ENCODE data around the gene TIAL1. TPM values are rescaled to one million over a fixed set of nuclear protein-coding genes. Genes with fewer than 3 reads are reported as not detected.

Gene TIAL1
- total and polyA plus RNA-seq, 2 experiments from 2014 or later = 33.8 to 63.5 TPM

DNA sequence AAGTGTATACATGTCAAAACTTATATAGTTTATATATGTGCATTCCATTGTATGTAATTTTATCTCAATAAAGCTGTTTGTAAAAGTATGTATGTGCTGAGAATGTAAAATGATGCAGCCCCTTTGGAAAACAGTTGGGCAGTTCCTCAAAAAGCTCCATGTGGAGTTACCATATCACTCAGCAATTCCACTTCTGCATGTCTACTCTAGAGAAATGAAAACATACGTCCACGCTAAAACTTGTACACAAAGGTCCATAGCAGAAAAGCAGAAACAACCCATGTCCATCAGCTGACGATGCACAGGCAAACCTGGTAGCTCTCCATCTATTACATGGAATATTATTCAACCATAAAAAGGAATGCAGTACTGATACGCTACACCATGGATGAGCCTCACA is 45.9 kb downstream of the TIAL1 start:
- Histone ChIP-seq H3K4me1 (ENCODE audit: low read depth) (no peaks in the 10 kb centered on the region), H3K27me3 (peaks cover 11% of the 10 kb centered on the region), H3K36me3 (no peaks in the 10 kb centered on the region), H3K9me3 (ENCODE audit: low read depth) (no peaks in the 10 kb centered on the region), H3K4me3 (no peak overlapping the region), H3K27ac (no peak overlapping the region)
- TF ChIP-seq, protein P1, sequence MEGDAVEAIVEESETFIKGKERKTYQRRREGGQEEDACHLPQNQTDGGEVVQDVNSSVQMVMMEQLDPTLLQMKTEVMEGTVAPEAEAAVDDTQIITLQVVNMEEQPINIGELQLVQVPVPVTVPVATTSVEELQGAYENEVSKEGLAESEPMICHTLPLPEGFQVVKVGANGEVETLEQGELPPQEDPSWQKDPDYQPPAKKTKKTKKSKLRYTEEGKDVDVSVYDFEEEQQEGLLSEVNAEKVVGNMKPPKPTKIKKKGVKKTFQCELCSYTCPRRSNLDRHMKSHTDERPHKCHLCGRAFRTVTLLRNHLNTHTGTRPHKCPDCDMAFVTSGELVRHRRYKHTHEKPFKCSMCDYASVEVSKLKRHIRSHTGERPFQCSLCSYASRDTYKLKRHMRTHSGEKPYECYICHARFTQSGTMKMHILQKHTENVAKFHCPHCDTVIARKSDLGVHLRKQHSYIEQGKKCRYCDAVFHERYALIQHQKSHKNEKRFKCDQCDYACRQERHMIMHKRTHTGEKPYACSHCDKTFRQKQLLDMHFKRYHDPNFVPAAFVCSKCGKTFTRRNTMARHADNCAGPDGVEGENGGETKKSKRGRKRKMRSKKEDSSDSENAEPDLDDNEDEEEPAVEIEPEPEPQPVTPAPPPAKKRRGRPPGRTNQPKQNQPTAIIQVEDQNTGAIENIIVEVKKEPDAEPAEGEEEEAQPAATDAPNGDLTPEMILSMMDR (IDR thresholded peaks at IDR 0.05; ENCODE audit: low read depth, low read length) = no peak
- DNase-seq (ENCODE audit: low read depth in 1 of 2, low spot score in 1 of 2) = no peak

DNA sequence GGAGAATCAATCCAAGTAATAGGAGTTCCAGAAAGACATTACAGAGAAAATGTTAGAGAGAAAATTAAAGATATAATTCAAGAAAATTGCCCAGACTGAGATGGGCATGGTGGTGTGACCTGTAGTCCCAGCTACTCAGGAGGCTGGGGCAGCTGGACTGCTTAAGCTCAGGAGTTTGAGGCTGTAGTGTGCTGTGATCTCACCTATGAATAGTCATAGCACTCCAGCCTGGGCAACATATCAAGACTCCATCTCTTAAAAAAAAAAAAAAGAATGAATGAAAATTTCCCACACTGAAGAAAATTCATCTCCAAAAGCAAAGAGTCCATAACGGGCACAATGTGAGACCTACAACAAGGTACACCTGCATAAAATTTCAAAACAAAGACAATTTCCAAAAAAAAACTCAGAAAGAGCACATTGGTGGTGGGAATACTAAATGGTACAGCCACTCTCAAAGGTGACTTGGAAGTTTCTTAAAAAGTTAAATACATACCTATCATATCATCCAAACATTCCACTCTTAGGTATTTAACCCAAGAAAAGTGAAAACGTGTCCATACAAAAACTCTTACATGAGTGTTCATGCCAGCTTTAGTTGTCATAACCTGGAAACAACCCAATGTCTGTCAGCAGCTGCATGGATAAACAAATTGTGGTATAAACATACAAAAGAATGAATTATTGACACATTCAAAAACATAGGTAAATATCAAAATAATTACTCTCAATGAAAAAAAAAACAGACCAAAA is 47.3 kb downstream of the TIAL1 start:
- Histone ChIP-seq H3K4me1 (ENCODE audit: low read depth) (no peaks in the 10 kb centered on the region), H3K9me3 (ENCODE audit: low read depth) (no peaks in the 10 kb centered on the region), H3K27me3 (peaks cover 24% of the 10 kb centered on the region), H3K36me3 (no peaks in the 10 kb centered on the region), H3K27ac (no peak overlapping the region), H3K4me3 (no peak overlapping the region)
- TF ChIP-seq, protein P1 (IDR thresholded peaks at IDR 0.05; ENCODE audit: low read depth, low read length) = no peak
- no peak for DNase-seq (ENCODE audit: low read depth in 1 of 2, low spot score in 1 of 2)

DNA sequence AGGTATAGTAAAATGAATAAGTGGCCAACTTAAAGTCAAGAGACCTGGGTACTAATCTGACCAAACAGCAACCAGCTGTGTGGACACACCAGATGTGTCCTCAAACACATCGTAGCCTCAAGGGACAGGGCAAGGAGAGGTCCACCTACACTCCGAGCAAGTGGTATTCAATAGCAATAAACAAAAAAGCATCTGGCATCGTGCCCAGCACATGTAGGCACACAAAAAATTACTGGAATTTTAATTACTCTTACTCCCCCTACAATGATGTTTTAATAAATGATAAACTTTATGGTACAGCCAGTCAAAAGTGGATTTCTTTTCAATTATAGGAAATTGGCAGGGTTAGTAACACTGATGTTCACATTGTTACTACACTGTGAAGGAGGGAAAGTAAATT is 50.8 kb downstream of the TIAL1 start:
- Histone ChIP-seq H3K27me3 (peaks cover 58% of the 10 kb centered on the region), H3K9me3 (ENCODE audit: low read depth) (no peaks in the 10 kb centered on the region), H3K4me1 (ENCODE audit: low read depth) (peaks cover 4% of the 10 kb centered on the region), H3K36me3 (no peaks in the 10 kb centered on the region), H3K27ac (no peak overlapping the region), H3K4me3 (no peak overlapping the region)
- TF ChIP-seq, protein P1 (IDR thresholded peaks at IDR 0.05; ENCODE audit: low read depth, low read length) = no peak
- no peak for DNase-seq (ENCODE audit: low read depth in 1 of 2, low spot score in 1 of 2)

GRCh38 chr10:119545310-119545709 is 51.5 kb downstream of the TIAL1 start:
- no peaks in the 10 kb centered on the region for H3K9me3 ChIP-seq (ENCODE audit: low read depth)
- DNase-seq (ENCODE audit: low read depth in 1 of 2, low spot score in 1 of 2) = no peak
- peaks cover 4% of the 10 kb centered on the region for H3K4me1 ChIP-seq (ENCODE audit: low read depth)
- TF ChIP-seq, protein P1 (IDR thresholded peaks at IDR 0.05; ENCODE audit: low read depth, low read length) = no peak
- no peaks in the 10 kb centered on the region for H3K36me3 ChIP-seq
- peaks cover 65% of the 10 kb centered on the region for H3K27me3 ChIP-seq
- no peak overlapping the region for H3K4me3 ChIP-seq
- no peak overlapping the region for H3K27ac ChIP-seq

GRCh38 chr10:119543814-119544642 is 52.7 kb downstream of the TIAL1 start:
- H3K36me3 ChIP-seq = no peaks in the 10 kb centered on the region
- no peaks in the 10 kb centered on the region for H3K9me3 ChIP-seq (ENCODE audit: low read depth)
- H3K27me3 ChIP-seq = peaks cover 77% of the 10 kb centered on the region
- peaks cover 4% of the 10 kb centered on the region for H3K4me1 ChIP-seq (ENCODE audit: low read depth)
- DNase-seq (ENCODE audit: low read depth in 1 of 2, low spot score in 1 of 2) = no peak
- H3K27ac ChIP-seq = no peak overlapping the region
- TF ChIP-seq, protein P1 (IDR thresholded peaks at IDR 0.05; ENCODE audit: low read depth, low read length) = no peak
- H3K4me3 ChIP-seq = peak overlapping the region; percentile 48
